GM21423 (cell line): ENCODE results near the gene HCAR2.
"Not testable (repeated sequence)": the region's sequence is repeated elsewhere in the genome, so short reads cannot be mapped to it uniquely, and the experiment has no call there.

Experiments
- ATAC-seq: cut with Tn5 transposase; IDR thresholded peaks from one replicate; pipeline ENCODE4 v1.9.1; 2021; ENCODE audit warnings: mild to moderate bottlenecking, moderate library complexity; ENCODE audit not compliant: unreplicated experiment

The HCAR2 gene

GRCh38 chr12:122669397-122670070 lies 33.6 kb downstream of the HCAR2 start:
- ATAC-seq, result no peak

- no peak for ATAC-seq
Measured at GRCh38 chr12:122668268-122668667, 34.9 kb downstream of the HCAR2 start.

GRCh38 chr12:122665759-122666158 lies 37.4 kb downstream of the HCAR2 start:
- ATAC-seq, result no peak

GRCh38 chr12:122665349-122665748 lies 37.8 kb downstream of the HCAR2 start:
- no peak for ATAC-seq

GRCh38 chr12:122661938-122662337 lies 41.2 kb downstream of the HCAR2 start:
- ATAC-seq, result no peak

GRCh38 chr12:122661246-122661645 lies 41.9 kb downstream of the HCAR2 start:
- ATAC-seq, result no peak

- no peak for ATAC-seq
Measured at GRCh38 chr12:122659579-122659978, 43.6 kb downstream of the HCAR2 start.

- ATAC-seq, result no peak
Measured at GRCh38 chr12:122656298-122656697, 46.9 kb downstream of the HCAR2 start.

- ATAC-seq, result not testable (repeated sequence)
Measured at GRCh38 chr12:122653291-122653690, 49.9 kb downstream of the HCAR2 start.

GRCh38 chr12:122651520-122652224 lies 51.5 kb downstream of the HCAR2 start:
- ATAC-seq, result no peak
